PC-9 (cell line): ENCODE data around the gene WTIP. TPM values are rescaled to one million over a fixed set of nuclear protein-coding genes. Genes with fewer than 3 reads are reported as not detected.

Source experiments
- BruUV-seq: library from RNA; stranded (reverse); fragments of 400-500 nt; replicated peaks from 2 replicates; lab custom pipeline; 2021; lab: Mats Ljungman, UMichigan
- CTCF ChIA-PET: fragments of 300-600 bp; sonication (Branson Sonifier 250); formaldehyde crosslinking; loops from one replicate; lab custom pipeline; 2022; ENCODE audit warnings: antibody characterized with exemption; lab: Charles Lee
- POLR2A ChIA-PET: fragments of 300-600 bp; sonication (Branson Sonifier 250); formaldehyde crosslinking; loops from one replicate; lab custom pipeline; 2022; ENCODE audit warnings: antibody characterized with exemption; ENCODE audit not compliant: unreplicated experiment; lab: Charles Lee
- DNase-seq, 2 experiments: peaks; one replicate each; pipeline versions ENCODE4 v3.0.0 to v3.0.0-alpha.2; 2015 to 2022; ENCODE audit warnings: mixed read lengths in 1 of 2
- H2AFZ ChIP-seq: fragments of 200-600 bp; sonication (generic); 2 replicates; pipeline ENCODE4 v1.8.1; 2017; ENCODE audit warnings: antibody characterized with exemption
- H3F3A ChIP-seq: fragments of 200-600 bp; sonication (generic); 2 replicates; pipeline ENCODE4 v1.8.1; 2017; ENCODE audit warnings: antibody characterized with exemption, mild to moderate bottlenecking, low read depth; ENCODE audit not compliant: insufficient read depth
- H3K27ac ChIP-seq: fragments of 200-600 bp; sonication (generic); 2 replicates; pipeline ENCODE4 v1.6.1; 2016; ENCODE audit warnings: mixed run types
- H3K27me3 ChIP-seq: fragments of 200-600 bp; sonication (generic); 2 replicates; pipeline ENCODE4 v1.6.1; 2016; ENCODE audit warnings: low read depth, mixed run types; ENCODE audit not compliant: insufficient read depth
- H3K36me3 ChIP-seq: fragments of 200-600 bp; sonication (generic); 2 replicates; pipeline ENCODE4 v1.6.1; 2016; ENCODE audit warnings: low read depth, mixed run types
- H3K4me1 ChIP-seq: fragments of 200-600 bp; sonication (generic); replicated peaks from 2 replicates; pipeline ENCODE4 v1.6.1; 2016; ENCODE audit warnings: mixed run types; ENCODE audit not compliant: insufficient read depth
- H3K4me2 ChIP-seq: fragments of 200-600 bp; sonication (generic); 2 replicates; pipeline ENCODE4 v1.6.1; 2017; ENCODE audit warnings: mixed run types
- H3K4me3 ChIP-seq: fragments of 200-600 bp; sonication (generic); 2 replicates; pipeline ENCODE4 v1.6.1; 2016; ENCODE audit warnings: mixed run types
- H3K79me2 ChIP-seq: fragments of 200-600 bp; sonication (generic); 2 replicates; pipeline ENCODE4 v1.6.1; 2017; ENCODE audit warnings: low read depth, mixed run types
- H3K9me2 ChIP-seq: fragments of 200-600 bp; sonication (generic); 2 replicates; pipeline ENCODE4 v1.8.1; 2017; ENCODE audit warnings: mild to moderate bottlenecking; ENCODE audit not compliant: insufficient read depth
- H3K9me3 ChIP-seq: fragments of 200-600 bp; sonication (generic); 2 replicates; pipeline ENCODE4 v1.8.1; 2016; ENCODE audit warnings: low read depth; ENCODE audit not compliant: insufficient read depth
- H4K20me1 ChIP-seq: fragments of 200-600 bp; sonication (generic); 2 replicates; pipeline ENCODE4 v1.8.1; 2017; ENCODE audit not compliant: insufficient read depth
- EZH2 ChIP-seq: fragments of 200-600 bp; sonication (generic); IDR thresholded peaks from 2 replicates; pipeline ENCODE4 v1.8.0; 2017; ENCODE audit warnings: antibody characterized with exemption, low read depth
- intact Hi-C: fragments of 100-400 bp; cut with micrococcal nuclease; formaldehyde crosslinking; loops from one replicate; pipeline ENCODE4 v1.10.0; 2022; ENCODE audit not compliant: unreplicated experiment
- total RNA-seq: library from RNA; stranded (reverse); gene quantifications from 2 replicates; pipeline ENCODE4 v1.2.3, GENCODE V29; 2021
- TF ChIP-seq, protein P1 (sequence below): fragments of 200-600 bp; sonication (generic); conservative IDR thresholded peaks from 2 replicates; pipeline ENCODE4 v1.6.1; 2017; ENCODE audit warnings: mixed run types, antibody characterized with exemption, mild to moderate bottlenecking, moderate library complexity

WTIP gene
- total RNA-seq, 1 experiment from 2014 or later, result 0.63 TPM

DNA sequence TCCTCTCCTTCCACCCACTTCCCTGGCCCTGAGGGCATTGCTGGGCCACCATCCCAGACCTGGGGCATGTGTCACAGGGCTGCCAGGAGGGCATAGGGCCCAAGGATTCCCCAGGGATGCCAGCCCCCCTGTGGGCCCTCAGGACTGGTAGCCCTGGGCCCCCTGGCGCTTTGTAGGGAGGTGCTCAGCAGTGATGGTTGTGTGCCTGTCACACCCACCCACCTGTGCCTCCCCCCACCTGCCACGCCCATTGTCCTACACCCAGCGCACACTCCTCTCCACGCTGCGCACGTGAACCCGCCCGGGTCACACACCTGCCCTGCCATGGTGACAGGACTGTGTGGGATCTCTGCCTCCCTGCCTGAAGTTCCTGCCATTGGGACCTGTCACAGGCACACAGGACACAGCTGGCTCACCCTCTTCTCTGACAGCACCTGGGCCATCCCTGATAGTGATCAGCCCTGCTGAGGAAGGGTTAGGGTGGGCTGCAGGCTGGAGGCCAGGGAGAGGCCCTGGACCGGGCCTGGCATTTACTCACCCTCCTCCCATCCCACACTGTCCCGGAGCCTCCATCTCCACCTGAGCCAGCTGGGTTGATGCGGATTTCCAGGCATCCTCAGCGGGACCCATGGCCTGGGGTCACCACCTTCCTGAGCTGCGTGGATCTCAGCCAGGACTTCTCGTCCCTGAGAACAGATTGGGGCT lies 23.9 kb downstream of the WTIP start:
- H3K4me3 ChIP-seq, result no peak overlapping the region
- no TSS peak for BruUV-seq
- ChIA-PET POLR2A (no interaction called here), CTCF (no interaction called here)
- no peak for TF ChIP-seq EZH2
- TF ChIP-seq, protein P1, sequence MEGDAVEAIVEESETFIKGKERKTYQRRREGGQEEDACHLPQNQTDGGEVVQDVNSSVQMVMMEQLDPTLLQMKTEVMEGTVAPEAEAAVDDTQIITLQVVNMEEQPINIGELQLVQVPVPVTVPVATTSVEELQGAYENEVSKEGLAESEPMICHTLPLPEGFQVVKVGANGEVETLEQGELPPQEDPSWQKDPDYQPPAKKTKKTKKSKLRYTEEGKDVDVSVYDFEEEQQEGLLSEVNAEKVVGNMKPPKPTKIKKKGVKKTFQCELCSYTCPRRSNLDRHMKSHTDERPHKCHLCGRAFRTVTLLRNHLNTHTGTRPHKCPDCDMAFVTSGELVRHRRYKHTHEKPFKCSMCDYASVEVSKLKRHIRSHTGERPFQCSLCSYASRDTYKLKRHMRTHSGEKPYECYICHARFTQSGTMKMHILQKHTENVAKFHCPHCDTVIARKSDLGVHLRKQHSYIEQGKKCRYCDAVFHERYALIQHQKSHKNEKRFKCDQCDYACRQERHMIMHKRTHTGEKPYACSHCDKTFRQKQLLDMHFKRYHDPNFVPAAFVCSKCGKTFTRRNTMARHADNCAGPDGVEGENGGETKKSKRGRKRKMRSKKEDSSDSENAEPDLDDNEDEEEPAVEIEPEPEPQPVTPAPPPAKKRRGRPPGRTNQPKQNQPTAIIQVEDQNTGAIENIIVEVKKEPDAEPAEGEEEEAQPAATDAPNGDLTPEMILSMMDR, result no peak
- H3K4me1 ChIP-seq, result no peaks in the 10 kb centered on the region
- intact Hi-C loops, result no loop called here
- no peak overlapping the region for H3K27ac ChIP-seq
- no peaks in the 10 kb centered on the region for H3K36me3 ChIP-seq
- peaks cover 27% of the 10 kb centered on the region for H3K27me3 ChIP-seq
- H2AFZ ChIP-seq, result no peak overlapping the region
- H3K4me2 ChIP-seq, result no peak overlapping the region
- no peaks in the 10 kb centered on the region for H4K20me1 ChIP-seq
- H3K9me3 ChIP-seq, result no peaks in the 10 kb centered on the region
- no peak for DNase-seq
- no peaks in the 10 kb centered on the region for H3K9me2 ChIP-seq
- no peaks in the 10 kb centered on the region for H3F3A ChIP-seq
- H3K79me2 ChIP-seq, result no peaks in the 10 kb centered on the region

DNA sequence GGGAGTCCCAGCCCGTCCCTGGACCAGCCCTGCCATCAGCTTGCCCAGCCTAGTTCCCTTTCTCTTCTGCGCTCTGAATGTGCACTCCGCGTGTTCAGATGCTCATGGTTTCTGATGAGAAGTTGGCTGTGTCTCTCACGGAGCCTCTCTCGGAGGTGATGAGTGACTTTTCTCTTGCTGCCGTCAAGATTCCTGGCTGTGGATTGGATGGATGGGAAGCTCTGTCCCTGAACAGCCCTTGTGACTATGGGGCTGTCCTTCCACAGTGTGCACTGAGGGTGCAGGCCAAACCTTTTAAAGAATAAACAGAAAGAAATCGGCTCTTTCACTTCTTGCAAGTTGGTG lies 24.4 kb downstream of the WTIP start:
- intact Hi-C loops, result no loop called here
- Histone ChIP-seq H2AFZ (no peak overlapping the region), H3K9me3 (peaks cover 5% of the 10 kb centered on the region), H3K4me1 (no peaks in the 10 kb centered on the region), H3K36me3 (no peaks in the 10 kb centered on the region), H3K4me2 (no peak overlapping the region), H3K4me3 (no peak overlapping the region), H4K20me1 (no peaks in the 10 kb centered on the region), H3K9me2 (no peaks in the 10 kb centered on the region), H3K79me2 (no peaks in the 10 kb centered on the region), H3K27ac (no peak overlapping the region), H3K27me3 (peaks cover 32% of the 10 kb centered on the region), H3F3A (no peaks in the 10 kb centered on the region)
- CTCF ChIA-PET, result interaction anchor here (0.7 kb wide), 1 partner anchor 603 kb away, joined by 3 read pairs; no protein-coding TSS in a partner anchor
- BruUV-seq, result no TSS peak
- TF ChIP-seq, protein P1, result no peak
- POLR2A ChIA-PET, result no interaction called here
- DNase-seq, result no peak

DNA sequence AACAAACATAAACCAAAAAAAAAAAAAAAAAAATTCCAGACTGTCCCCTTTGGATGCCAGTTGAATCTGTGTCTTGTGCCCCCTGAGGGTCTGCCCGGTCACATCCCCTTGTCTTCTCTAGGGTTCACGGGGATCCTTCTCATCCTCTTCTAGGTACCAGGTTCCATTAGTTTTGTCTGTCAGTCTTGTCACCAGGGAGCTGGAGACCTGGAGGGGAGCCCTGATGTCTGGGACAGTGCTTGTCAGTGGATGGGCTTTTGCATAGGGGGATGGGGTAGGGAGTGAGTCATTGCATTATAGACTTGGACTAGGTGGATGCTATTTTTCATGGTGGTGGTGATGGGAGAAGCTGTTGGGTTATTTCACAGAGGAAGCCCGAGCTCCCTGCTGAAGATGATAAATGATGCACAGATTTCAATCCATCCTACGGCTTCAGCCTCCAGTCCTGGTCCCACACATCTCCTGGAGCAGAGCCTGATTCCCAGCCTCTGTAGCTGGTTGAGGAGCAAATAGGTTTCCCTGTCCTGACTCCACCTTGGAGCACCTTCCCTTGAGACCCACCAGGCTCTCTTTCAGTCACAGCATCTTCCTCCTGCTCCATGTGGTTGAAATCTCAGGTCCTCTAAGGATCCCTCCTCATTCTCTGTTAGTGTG lies 26.0 kb downstream of the WTIP start:
- Histone ChIP-seq H3K27me3 (peaks cover 41% of the 10 kb centered on the region), H3K4me3 (no peak overlapping the region), H3K36me3 (no peaks in the 10 kb centered on the region), H3K4me2 (no peak overlapping the region), H3K4me1 (no peaks in the 10 kb centered on the region), H2AFZ (no peak overlapping the region), H3K79me2 (no peaks in the 10 kb centered on the region), H4K20me1 (no peaks in the 10 kb centered on the region), H3K9me3 (peaks cover 6% of the 10 kb centered on the region), H3K9me2 (no peaks in the 10 kb centered on the region), H3K27ac (no peak overlapping the region), H3F3A (no peaks in the 10 kb centered on the region)
- ChIA-PET POLR2A (no interaction called here), CTCF (interaction anchor here (0.6 kb wide), 1 partner anchor 164 kb away, joined by 3 read pairs; no protein-coding TSS in a partner anchor)
- TF ChIP-seq, protein P1, result no peak
- TF ChIP-seq EZH2, result no peak
- no TSS peak for BruUV-seq
- intact Hi-C loops, result no loop called here
- DNase-seq, result no peak
